SK-N-SH treated with all-trans-retinoic acid at 6 μM for 48 hours (cell line): ENCODE measurements around the gene CA9.

Source experiments
- ATAC-seq: fragments of 200-7000 bp; cut with Tn5 transposase; 3 replicates; pipeline ENCODE4 v1.9.1; 2020; ENCODE audit warnings: mild to moderate bottlenecking, moderate library complexity
- ARNTL ChIP-seq: fragments of 450-650 bp; formaldehyde crosslinking; IDR thresholded peaks from 2 replicates; pipeline ENCODE4 v1.5.0; 2020; ENCODE audit warnings: low read depth, mild to moderate bottlenecking, moderate library complexity, borderline replicate concordance
- CSDC2 ChIP-seq: fragments of 250-450 bp; sonication (Bioruptor Pico); IDR thresholded peaks from 2 replicates; pipeline ENCODE4 v1.5.0; 2020; ENCODE audit warnings: mild to moderate bottlenecking, moderate library complexity
- ESRRG ChIP-seq: fragments of 250-450 bp; sonication (Bioruptor Pico); IDR thresholded peaks from 2 replicates; pipeline ENCODE4 v1.6.1; 2021; ENCODE audit warnings: mild to moderate bottlenecking
- GLIS3 ChIP-seq: fragments of 250-450 bp; sonication (Bioruptor Pico); IDR thresholded peaks from 2 replicates; pipeline ENCODE4 v1.5.0; 2020; ENCODE audit warnings: mild to moderate bottlenecking, moderate library complexity
- OSR1 ChIP-seq: fragments of 250-450 bp; sonication (Bioruptor Pico); IDR thresholded peaks from 2 replicates; pipeline ENCODE4 v1.8.0; 2022; ENCODE audit warnings: moderate library complexity, mild to moderate bottlenecking, inconsistent platforms
- PPARA ChIP-seq: fragments of 250-450 bp; sonication (Bioruptor Pico); IDR thresholded peaks from 2 replicates; pipeline ENCODE4 v1.5.0; 2020; ENCODE audit warnings: mild to moderate bottlenecking, borderline replicate concordance
- RARB ChIP-seq: fragments of 250-450 bp; sonication (Bioruptor Pico); IDR thresholded peaks from 2 replicates; pipeline ENCODE4 v1.8.0; 2021; ENCODE audit warnings: mild to moderate bottlenecking, moderate library complexity
- SNAI2 ChIP-seq: fragments of 250-450 bp; sonication (Bioruptor Pico); IDR thresholded peaks from 2 replicates; pipeline ENCODE4 v1.5.0; 2020; ENCODE audit warnings: mild to moderate bottlenecking, moderate library complexity
- TCF4 ChIP-seq: fragments of 250-450 bp; sonication (Bioruptor Pico); IDR thresholded peaks from 2 replicates; pipeline ENCODE4 v1.8.0; 2021; ENCODE audit warnings: mild to moderate bottlenecking, moderate library complexity, borderline replicate concordance
- TOX ChIP-seq: fragments of 250-450 bp; sonication (Bioruptor Pico); IDR thresholded peaks from 2 replicates; pipeline ENCODE4 v1.8.0; 2021; ENCODE audit warnings: mild to moderate bottlenecking, moderate library complexity, borderline replicate concordance
- ZC3H10 ChIP-seq: fragments of 250-450 bp; sonication (Bioruptor Pico); IDR thresholded peaks from 2 replicates; pipeline ENCODE4 v1.5.1; 2021; ENCODE audit warnings: mild to moderate bottlenecking, moderate library complexity
- ZFP30 ChIP-seq: fragments of 450-650 bp; formaldehyde crosslinking; IDR thresholded peaks from 2 replicates; pipeline ENCODE4 v1.5.0; 2022; ENCODE audit warnings: mild to moderate bottlenecking, moderate library complexity
- ZNF565 ChIP-seq: fragments of 450-650 bp; formaldehyde crosslinking; conservative IDR thresholded peaks from 2 replicates; pipeline ENCODE4 v1.5.0; 2020; ENCODE audit warnings: low read depth, mild to moderate bottlenecking, moderate library complexity
- ZNF70 ChIP-seq: fragments of 450-650 bp; formaldehyde crosslinking; IDR thresholded peaks from 2 replicates; pipeline ENCODE4 v1.5.0; 2020; ENCODE audit warnings: mild to moderate bottlenecking, moderate library complexity
- TF ChIP-seq, protein P1 (sequence below): fragments of 250-450 bp; sonication (Bioruptor Pico); IDR thresholded peaks from 2 replicates; pipeline ENCODE4 v1.5.1; 2020; ENCODE audit warnings: low read depth, mild to moderate bottlenecking, moderate library complexity
- TF ChIP-seq, protein P2 (sequence below): fragments of 250-450 bp; sonication (Bioruptor Pico); IDR thresholded peaks from 2 replicates; pipeline ENCODE4 v1.5.1; 2021; ENCODE audit warnings: mild to moderate bottlenecking, moderate library complexity
- TF ChIP-seq, protein P3 (sequence below): fragments of 250-450 bp; sonication (Bioruptor Pico); IDR thresholded peaks from 2 replicates; pipeline ENCODE4 v1.5.0; 2020; ENCODE audit warnings: mild to moderate bottlenecking, moderate library complexity
- TF ChIP-seq, protein P4 (sequence below): fragments of 250-450 bp; sonication (Bioruptor Pico); IDR thresholded peaks from 2 replicates; pipeline ENCODE4 v1.8.0; 2020; ENCODE audit warnings: mild to moderate bottlenecking, moderate library complexity, borderline replicate concordance
- TF ChIP-seq, protein P5 (sequence below): fragments of 250-450 bp; sonication (Bioruptor Pico); IDR thresholded peaks from 2 replicates; pipeline ENCODE4 v1.8.0; 2021; ENCODE audit warnings: low read depth, mild to moderate bottlenecking, moderate library complexity, borderline replicate concordance

CA9 gene

DNA sequence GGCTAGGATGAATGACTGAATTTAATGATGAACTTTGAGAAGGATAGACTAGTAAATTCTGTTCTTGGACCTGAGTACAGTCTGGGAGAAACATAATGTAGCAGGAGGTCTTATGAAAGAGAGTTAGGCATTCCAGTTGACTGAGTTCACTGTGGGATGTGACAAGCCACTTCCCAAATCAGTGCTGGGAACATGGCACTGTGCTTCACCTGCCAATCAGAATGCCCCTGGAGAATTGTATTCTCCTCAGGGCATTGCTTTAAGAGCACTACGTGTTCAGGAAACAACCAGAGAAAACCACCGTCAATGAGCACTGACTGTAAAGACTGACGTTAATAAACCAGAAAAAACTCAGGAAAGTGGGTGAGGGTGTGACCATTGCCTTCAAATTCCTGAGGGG lies 14.4 kb upstream of the CA9 start:
- ATAC-seq: no peak
- TF ChIP-seq, protein P1, sequence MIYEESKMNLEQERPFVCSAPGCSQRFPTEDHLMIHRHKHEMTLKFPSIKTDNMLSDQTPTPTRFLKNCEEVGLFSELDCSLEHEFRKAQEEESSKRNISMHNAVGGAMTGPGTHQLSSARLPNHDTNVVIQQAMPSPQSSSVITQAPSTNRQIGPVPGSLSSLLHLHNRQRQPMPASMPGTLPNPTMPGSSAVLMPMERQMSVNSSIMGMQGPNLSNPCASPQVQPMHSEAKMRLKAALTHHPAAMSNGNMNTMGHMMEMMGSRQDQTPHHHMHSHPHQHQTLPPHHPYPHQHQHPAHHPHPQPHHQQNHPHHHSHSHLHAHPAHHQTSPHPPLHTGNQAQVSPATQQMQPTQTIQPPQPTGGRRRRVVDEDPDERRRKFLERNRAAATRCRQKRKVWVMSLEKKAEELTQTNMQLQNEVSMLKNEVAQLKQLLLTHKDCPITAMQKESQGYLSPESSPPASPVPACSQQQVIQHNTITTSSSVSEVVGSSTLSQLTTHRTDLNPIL (CRISPR knock-in tag): no peak
- no peak for TF ChIP-seq ESRRG (CRISPR knock-in tag)
- TF ChIP-seq RARB (CRISPR knock-in tag): no peak
- TF ChIP-seq ZC3H10: no peak
- no peak for TF ChIP-seq ZNF565 (CRISPR knock-in tag)
- no peak for TF ChIP-seq ZNF70 (CRISPR knock-in tag)
- no peak for TF ChIP-seq SNAI2 (CRISPR knock-in tag)
- TF ChIP-seq, protein P2, sequence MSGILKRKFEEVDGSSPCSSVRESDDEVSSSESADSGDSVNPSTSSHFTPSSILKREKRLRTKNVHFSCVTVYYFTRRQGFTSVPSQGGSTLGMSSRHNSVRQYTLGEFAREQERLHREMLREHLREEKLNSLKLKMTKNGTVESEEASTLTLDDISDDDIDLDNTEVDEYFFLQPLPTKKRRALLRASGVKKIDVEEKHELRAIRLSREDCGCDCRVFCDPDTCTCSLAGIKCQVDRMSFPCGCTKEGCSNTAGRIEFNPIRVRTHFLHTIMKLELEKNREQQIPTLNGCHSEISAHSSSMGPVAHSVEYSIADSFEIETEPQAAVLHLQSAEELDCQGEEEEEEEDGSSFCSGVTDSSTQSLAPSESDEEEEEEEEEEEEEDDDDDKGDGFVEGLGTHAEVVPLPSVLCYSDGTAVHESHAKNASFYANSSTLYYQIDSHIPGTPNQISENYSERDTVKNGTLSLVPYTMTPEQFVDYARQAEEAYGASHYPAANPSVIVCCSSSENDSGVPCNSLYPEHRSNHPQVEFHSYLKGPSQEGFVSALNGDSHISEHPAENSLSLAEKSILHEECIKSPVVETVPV (CRISPR knock-in tag): no peak
- TF ChIP-seq TCF4 (CRISPR knock-in tag): no peak
- TF ChIP-seq, all 23 proteins: peak for 0

DNA sequence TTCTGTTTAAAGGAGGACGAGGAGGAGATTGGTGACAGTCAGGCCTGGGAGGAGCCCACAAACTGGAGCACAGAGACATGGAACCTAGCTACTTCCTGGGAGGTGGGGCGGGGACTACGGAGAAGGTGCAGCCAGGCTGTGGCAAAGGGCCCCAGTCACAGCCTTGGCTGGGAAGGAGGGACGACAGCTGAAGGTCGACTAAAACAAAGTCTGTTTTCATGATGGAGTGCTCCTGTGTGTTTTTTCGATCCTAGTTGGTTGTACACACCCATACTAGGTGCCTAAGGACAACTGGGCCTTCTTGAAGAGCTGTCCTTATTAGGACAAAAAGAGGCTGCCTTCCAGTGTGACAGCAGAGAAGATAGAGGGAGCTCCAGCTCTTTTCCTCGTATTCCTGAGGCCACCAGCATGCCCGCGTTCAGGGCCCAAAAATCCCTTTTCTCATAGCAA lies 12.7 kb upstream of the CA9 start:
- TF ChIP-seq, protein P3, sequence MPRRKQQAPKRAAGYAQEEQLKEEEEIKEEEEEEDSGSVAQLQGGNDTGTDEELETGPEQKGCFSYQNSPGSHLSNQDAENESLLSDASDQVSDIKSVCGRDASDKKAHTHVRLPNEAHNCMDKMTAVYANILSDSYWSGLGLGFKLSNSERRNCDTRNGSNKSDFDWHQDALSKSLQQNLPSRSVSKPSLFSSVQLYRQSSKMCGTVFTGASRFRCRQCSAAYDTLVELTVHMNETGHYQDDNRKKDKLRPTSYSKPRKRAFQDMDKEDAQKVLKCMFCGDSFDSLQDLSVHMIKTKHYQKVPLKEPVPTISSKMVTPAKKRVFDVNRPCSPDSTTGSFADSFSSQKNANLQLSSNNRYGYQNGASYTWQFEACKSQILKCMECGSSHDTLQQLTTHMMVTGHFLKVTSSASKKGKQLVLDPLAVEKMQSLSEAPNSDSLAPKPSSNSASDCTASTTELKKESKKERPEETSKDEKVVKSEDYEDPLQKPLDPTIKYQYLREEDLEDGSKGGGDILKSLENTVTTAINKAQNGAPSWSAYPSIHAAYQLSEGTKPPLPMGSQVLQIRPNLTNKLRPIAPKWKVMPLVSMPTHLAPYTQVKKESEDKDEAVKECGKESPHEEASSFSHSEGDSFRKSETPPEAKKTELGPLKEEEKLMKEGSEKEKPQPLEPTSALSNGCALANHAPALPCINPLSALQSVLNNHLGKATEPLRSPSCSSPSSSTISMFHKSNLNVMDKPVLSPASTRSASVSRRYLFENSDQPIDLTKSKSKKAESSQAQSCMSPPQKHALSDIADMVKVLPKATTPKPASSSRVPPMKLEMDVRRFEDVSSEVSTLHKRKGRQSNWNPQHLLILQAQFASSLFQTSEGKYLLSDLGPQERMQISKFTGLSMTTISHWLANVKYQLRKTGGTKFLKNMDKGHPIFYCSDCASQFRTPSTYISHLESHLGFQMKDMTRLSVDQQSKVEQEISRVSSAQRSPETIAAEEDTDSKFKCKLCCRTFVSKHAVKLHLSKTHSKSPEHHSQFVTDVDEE (CRISPR knock-in tag): no peak
- no peak for TF ChIP-seq PPARA
- TF ChIP-seq CSDC2 (CRISPR knock-in tag): no peak
- TF ChIP-seq TOX (CRISPR knock-in tag): no peak
- TF ChIP-seq, protein P4, sequence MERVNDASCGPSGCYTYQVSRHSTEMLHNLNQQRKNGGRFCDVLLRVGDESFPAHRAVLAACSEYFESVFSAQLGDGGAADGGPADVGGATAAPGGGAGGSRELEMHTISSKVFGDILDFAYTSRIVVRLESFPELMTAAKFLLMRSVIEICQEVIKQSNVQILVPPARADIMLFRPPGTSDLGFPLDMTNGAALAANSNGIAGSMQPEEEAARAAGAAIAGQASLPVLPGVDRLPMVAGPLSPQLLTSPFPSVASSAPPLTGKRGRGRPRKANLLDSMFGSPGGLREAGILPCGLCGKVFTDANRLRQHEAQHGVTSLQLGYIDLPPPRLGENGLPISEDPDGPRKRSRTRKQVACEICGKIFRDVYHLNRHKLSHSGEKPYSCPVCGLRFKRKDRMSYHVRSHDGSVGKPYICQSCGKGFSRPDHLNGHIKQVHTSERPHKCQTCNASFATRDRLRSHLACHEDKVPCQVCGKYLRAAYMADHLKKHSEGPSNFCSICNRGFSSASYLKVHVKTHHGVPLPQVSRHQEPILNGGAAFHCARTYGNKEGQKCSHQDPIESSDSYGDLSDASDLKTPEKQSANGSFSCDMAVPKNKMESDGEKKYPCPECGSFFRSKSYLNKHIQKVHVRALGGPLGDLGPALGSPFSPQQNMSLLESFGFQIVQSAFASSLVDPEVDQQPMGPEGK: no peak
- TF ChIP-seq ZFP30: no peak
- TF ChIP-seq GLIS3 (CRISPR knock-in tag): no peak
- TF ChIP-seq ZNF70 (CRISPR knock-in tag): no peak
- TF ChIP-seq ARNTL (CRISPR knock-in tag): no peak
- no peak for TF ChIP-seq ESRRG (CRISPR knock-in tag)
- no peak for TF ChIP-seq SNAI2 (CRISPR knock-in tag)
- TF ChIP-seq, protein P1 (CRISPR knock-in tag): no peak
- TF ChIP-seq RARB (CRISPR knock-in tag): no peak
- no peak for TF ChIP-seq OSR1 (CRISPR knock-in tag)
- TF ChIP-seq, protein P5, sequence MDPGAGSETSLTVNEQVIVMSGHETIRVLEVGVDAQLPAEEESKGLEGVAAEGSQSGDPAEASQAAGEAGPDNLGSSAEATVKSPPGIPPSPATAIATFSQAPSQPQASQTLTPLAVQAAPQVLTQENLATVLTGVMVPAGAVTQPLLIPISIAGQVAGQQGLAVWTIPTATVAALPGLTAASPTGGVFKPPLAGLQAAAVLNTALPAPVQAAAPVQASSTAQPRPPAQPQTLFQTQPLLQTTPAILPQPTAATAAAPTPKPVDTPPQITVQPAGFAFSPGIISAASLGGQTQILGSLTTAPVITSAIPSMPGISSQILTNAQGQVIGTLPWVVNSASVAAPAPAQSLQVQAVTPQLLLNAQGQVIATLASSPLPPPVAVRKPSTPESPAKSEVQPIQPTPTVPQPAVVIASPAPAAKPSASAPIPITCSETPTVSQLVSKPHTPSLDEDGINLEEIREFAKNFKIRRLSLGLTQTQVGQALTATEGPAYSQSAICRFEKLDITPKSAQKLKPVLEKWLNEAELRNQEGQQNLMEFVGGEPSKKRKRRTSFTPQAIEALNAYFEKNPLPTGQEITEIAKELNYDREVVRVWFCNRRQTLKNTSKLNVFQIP (CRISPR knock-in tag): no peak
- no peak for TF ChIP-seq ZNF565 (CRISPR knock-in tag)
- no peak for TF ChIP-seq TCF4 (CRISPR knock-in tag)
- TF ChIP-seq, all 23 proteins: peak for 0

More for the DNA sequence above, 12.7 kb upstream of the CA9 start:
- ATAC-seq: no peak
